ENCODE data around the gene SPDYE6. TPM values are rescaled to one million over a fixed set of nuclear protein-coding genes. Genes with fewer than 3 reads are reported as not detected.

Gene SPDYE6
- total and polyA plus RNA-seq, 2 of the 4 experiments (the other 2 are of a cell fraction): not detected

- peaks cover 13% of the 10 kb centered on the region for H3K36me3 ChIP-seq (ENCODE audit: control insufficient read depth, insufficient read depth, low read length)
- POLR2A ChIA-PET (ENCODE audit: unreplicated experiment): no interaction called here
- in situ Hi-C loops (cut with MboI; ENCODE audit: low sequenced_read_pairs): loop anchor here (5.0 kb wide), 1 partner anchor 111 kb away; no protein-coding TSS in a partner anchor
- H3K4me1 ChIP-seq (ENCODE audit: control insufficient read depth, insufficient read depth, low read length): peaks cover 5% of the 10 kb centered on the region
- no peak for DNase-seq
- H3K4ac ChIP-seq (ENCODE audit: low read depth, low read length): no peak overlapping the region
- H2AK9ac ChIP-seq (replicated peaks; ENCODE audit: low read depth, low read length, poor library complexity): no peak overlapping the region
- no peak overlapping the region for H2BK15ac ChIP-seq (ENCODE audit: low read depth, low read length)
- TF ChIP-seq MXI1 (IDR thresholded peaks at IDR 0.05; ENCODE audit: borderline replicate concordance, low read depth, low read length) (no peak), RFX5 (IDR thresholded peaks at IDR 0.05; ENCODE audit: low read depth, low read length) (no peak), MAZ (IDR thresholded peaks at IDR 0.05; ENCODE audit: borderline replicate concordance, low read depth, low read length) (no peak), BHLHE40 (IDR thresholded peaks at IDR 0.05; ENCODE audit: low read depth, low read length) (no peak), SMC3 (IDR thresholded peaks at IDR 0.05; ENCODE audit: low read depth, low read length) (no peak), RCOR1 (IDR thresholded peaks at IDR 0.05; ENCODE audit: insufficient replicate concordance, low read length) (no peak), CTCF (conservative IDR thresholded peaks at IDR 0.05; ENCODE audit: low read depth, low read length) (no peak), POLR2A (IDR thresholded peaks at IDR 0.05; ENCODE audit: low read depth, low read length) (no peak), CHD1 (IDR thresholded peaks at IDR 0.05; ENCODE audit: low read depth, low read length) (no peak), NFE2L2 (IDR thresholded peaks at IDR 0.05; ENCODE audit: low read depth, low read length) (no peak), USF2 (IDR thresholded peaks at IDR 0.05; ENCODE audit: low read depth, low read length) (no peak)
- H3K9me3 ChIP-seq (ENCODE audit: control insufficient read depth, insufficient read depth, low read length): no peaks in the 10 kb centered on the region
- CTCF ChIA-PET: no interaction called here
- dilution Hi-C loops (cut with HindIII; ENCODE audit: low sequenced_read_pairs, unreplicated experiment): no loop called here
- H3K23ac ChIP-seq (ENCODE audit: low read depth, low read length): no peak overlapping the region
- no peak for ATAC-seq (ENCODE audit: low read depth)
- no peak overlapping the region for H2AFZ ChIP-seq (replicated peaks; ENCODE audit: low read length, poor library complexity)
- H4K8ac ChIP-seq (ENCODE audit: low read depth in 2 of 2, low read length in 2 of 2): no peak overlapping the region
- H2BK5ac ChIP-seq (ENCODE audit: low read depth, low read length, poor library complexity, severe bottlenecking): no peak overlapping the region
- H3K56ac ChIP-seq (ENCODE audit: extremely low read depth, insufficient read depth, low read length): no peak overlapping the region
- H3K14ac ChIP-seq (replicated peaks; ENCODE audit: low read depth, low read length): no peak overlapping the region
- no peak overlapping the region for H2AK5ac ChIP-seq (ENCODE audit: low read depth, low read length)
- no peak overlapping the region for H3K4me2 ChIP-seq (ENCODE audit: low read depth, low read length)
- no peaks in the 10 kb centered on the region for H3K27me3 ChIP-seq (ENCODE audit: control insufficient read depth, insufficient read depth, low read length)
- no peak overlapping the region for H2BK20ac ChIP-seq (ENCODE audit: low read depth, low read length)
- no peak overlapping the region for H4K91ac ChIP-seq (ENCODE audit: insufficient read depth, low read depth, low read length)
- intact Hi-C loops (cut with micrococcal nuclease): no loop called here
- H3K27ac ChIP-seq (ENCODE audit: insufficient read depth, low read length): no peak overlapping the region
- H3K18ac ChIP-seq (ENCODE audit: low read depth, low read length): no peak overlapping the region
- peaks cover 6% of the 10 kb centered on the region for H4K20me1 ChIP-seq (ENCODE audit: insufficient read depth, low read length)
- no peaks in the 10 kb centered on the region for H3K9me1 ChIP-seq (ENCODE audit: insufficient read depth, low read length)
- H3K4me3 ChIP-seq (ENCODE audit: insufficient read depth, low read depth, low read length): no peak overlapping the region
- no CpG with 5 or more reads among the region's 9 CpGs for WGBS, 2 experiments (ENCODE audit: extremely low coverage in 2 of 2, insufficient read length in 1 of 2)
- H3K9ac ChIP-seq (ENCODE audit: low read depth, low read length): no peak overlapping the region
- no peak overlapping the region for H4K5ac ChIP-seq (ENCODE audit: low read depth, low read length)
- BruUV-seq (replicated peaks): no TSS peak
- peaks cover 17 to 38% of the 10 kb centered on the region in 2 experiments for H3K79me1 ChIP-seq (ENCODE audit: low read depth in 1 of 2, low read length in 2 of 2)
- no peak overlapping the region for H2BK120ac ChIP-seq (ENCODE audit: low read depth, low read length)
Measured at GRCh38 chr7:102393467-102393866, 37.2 kb upstream of the SPDYE6 start.

Measured in IMR-90 (cell line).